Keratinocyte (primary cell): ENCODE data around the gene LRRC15.

ENCODE experiments used
- EZH2 ChIP-seq: IDR thresholded peaks from one replicate; pipeline ENCODE4 v1.6.1; 2012; ENCODE audit warnings: inconsistent platforms, mild to moderate bottlenecking, low read length, moderate library complexity
- TF ChIP-seq, protein P1 (sequence below), 3 experiments: IDR thresholded peaks in 1 of 3; conservative IDR thresholded peaks in 1 of 3; optimal IDR thresholded peaks in 1 of 3; 2 replicates in 2 of 3; 3 replicates in 1 of 3; pipeline versions ENCODE3 to v1.5.1; 2011; ENCODE audit warnings: low read length in 3 of 3, mild to moderate bottlenecking in 3 of 3, moderate library complexity in 2 of 3, control low read depth in 1 of 3, inconsistent platforms in 1 of 3; ENCODE audit not compliant: insufficient read depth in 2 of 3; ENCODE audit errors: extremely low read depth in 1 of 3

DNA sequence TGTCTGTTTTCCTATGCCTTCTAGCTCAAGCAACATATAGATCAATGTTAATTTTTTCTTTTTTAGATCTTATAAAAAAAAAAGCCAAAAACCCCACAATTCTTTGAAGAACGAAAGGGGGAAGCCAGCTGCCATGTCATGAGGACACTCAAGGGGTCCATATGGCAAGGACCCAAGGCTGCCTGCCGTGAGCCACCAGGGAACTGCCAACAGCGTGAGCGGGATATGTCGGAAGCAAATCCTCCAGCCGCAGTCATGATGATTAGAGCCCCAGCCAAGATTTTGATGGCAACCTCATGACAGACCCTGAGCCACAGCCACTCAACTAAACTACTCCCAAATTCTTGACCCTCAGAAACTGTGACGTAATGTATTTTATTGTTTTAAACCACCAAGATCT is 23.0 kb upstream of the LRRC15 start:
- TF ChIP-seq, protein P1, sequence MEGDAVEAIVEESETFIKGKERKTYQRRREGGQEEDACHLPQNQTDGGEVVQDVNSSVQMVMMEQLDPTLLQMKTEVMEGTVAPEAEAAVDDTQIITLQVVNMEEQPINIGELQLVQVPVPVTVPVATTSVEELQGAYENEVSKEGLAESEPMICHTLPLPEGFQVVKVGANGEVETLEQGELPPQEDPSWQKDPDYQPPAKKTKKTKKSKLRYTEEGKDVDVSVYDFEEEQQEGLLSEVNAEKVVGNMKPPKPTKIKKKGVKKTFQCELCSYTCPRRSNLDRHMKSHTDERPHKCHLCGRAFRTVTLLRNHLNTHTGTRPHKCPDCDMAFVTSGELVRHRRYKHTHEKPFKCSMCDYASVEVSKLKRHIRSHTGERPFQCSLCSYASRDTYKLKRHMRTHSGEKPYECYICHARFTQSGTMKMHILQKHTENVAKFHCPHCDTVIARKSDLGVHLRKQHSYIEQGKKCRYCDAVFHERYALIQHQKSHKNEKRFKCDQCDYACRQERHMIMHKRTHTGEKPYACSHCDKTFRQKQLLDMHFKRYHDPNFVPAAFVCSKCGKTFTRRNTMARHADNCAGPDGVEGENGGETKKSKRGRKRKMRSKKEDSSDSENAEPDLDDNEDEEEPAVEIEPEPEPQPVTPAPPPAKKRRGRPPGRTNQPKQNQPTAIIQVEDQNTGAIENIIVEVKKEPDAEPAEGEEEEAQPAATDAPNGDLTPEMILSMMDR (optimal IDR thresholded peaks at IDR 0.05 in 1 of 3, IDR thresholded peaks at IDR 0.05 in 1 of 3, conservative IDR thresholded peaks at IDR 0.05 in 1 of 3; ENCODE audit: extremely low read depth in 1 of 3, insufficient read depth in 2 of 3, low read length in 3 of 3) = no peak
- no peak for TF ChIP-seq EZH2
